Activated CD4-positive, alpha-beta T cell treated with anti-CD3 and anti-CD28 coated beads, Interleukin-2, amount 50 U/mL, for 48 hours (primary cell): ENCODE data around the gene ITPK1.

Source experiments
- DNase-seq, 2 experiments: peaks; one replicate each; pipeline ENCODE4 v3.0.0-alpha.2; 2020

ITPK1 gene

DNA sequence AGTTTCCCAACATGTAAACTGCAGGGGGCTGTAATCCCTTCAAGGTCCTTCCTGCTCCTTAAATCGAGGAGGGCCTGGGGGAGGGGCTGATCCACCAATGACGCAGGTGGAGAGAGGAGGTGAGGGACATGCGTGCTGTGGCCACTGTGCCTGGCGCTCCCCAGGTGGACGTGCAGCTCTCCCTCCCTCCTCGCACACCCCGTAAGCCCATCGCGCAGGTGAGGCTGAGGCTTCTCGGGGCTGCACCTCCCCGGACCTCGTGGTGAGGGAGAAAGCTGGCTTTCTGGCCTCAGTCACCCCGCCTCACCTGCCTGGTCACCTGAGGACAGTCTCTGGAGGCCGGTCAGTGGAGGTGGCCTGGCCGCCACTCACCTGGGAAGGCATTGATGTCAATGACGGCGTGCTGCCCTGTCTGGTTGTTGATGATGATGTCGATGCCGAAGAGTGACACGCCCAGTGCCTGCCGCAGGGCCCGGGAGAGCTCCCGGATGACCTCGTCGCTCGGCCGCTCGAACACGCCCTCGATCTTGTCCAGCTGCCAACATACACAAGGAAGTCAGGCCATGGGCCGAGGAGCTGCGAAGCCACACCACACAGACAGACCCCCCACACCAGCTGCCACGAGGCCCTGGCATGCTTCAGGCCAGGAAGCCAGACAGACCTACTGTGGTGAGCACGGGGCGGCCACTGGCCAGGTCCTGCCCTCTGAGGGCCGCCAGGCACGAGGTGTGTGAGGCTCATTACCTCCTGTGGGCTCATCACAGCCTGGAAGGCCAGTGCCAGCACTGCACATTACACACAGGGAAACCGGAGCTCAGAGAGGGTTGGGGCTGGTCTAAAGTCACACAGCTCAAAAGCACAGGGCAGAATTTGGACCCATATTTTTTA lies 169.5 kb downstream of the ITPK1 start:
- no peak for DNase-seq

DNA sequence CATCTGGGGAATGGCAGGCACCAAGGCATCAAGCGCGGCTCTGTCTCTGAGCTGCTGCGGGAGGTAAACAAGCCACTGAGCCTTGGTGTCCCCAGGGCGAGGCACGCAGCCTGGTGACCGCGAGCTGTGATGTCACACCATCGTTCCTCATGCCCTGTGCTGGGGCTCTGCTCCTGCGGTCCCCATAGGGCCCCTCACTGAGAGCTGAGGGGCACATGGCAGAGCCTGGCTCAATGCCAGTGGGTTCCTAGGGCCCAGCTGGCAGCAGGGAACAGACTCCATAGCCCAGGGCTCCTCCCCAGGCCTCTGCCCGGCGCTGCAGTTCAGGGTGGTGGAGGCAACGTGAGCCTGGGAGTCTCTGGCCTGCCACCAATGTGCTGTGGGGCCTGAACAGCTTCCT lies 170.2 kb downstream of the ITPK1 start:
- DNase-seq: no peak

DNA sequence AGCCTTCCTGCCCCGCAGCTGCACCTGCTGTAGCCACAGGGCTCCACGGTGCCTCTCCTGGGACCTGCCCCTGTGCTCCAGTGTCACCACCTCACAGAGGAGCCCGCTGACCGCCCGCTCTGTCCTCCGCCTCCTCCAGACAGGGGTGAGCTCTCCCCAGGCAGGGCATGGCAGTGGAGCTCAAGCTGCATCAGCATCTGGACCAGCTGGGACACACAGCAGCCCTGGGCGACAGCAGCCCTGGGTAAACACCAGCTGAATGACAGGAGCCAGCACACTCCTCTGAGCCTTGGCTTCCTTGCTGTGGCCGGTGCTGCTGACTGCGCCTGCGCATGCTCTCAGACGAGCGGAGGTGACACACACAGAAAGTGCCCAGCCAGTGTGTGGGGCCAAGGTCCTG lies 170.7 kb downstream of the ITPK1 start:
- DNase-seq: no peak

DNA sequence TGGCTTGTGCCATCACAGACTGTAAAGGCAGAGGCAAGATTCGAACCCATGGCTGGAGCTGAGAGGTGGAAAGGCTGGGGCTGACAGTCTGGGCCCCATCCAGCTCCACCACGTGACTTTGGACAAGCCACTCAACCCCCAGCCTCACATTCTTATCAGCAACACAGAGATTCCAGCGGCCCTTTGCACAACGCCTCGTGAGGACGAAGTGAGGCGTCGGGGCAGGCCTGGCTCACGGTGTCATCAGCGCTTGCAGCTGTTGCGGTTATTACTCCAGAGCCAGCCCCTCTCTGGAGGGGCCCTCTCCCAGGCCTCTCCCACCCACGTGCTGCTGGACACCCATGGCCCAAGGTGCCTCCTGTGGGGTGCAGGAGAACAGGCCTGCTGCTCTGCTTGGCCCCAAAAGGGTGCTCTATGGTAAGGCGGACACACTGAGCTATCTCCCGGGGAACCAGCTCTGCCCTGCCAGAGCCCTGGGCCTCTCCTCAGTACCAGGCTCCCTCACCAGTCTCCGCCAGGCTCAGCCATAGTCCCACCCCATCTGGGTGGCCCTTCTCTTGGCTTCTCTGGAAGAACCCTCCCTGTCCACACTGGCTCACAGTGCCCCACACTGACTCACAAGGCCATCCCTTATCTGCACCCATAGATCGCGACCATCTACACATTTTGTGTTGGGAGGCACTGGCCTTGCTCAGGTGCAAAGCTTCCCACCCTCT lies 171.7 kb downstream of the ITPK1 start:
- no peak for DNase-seq

DNA sequence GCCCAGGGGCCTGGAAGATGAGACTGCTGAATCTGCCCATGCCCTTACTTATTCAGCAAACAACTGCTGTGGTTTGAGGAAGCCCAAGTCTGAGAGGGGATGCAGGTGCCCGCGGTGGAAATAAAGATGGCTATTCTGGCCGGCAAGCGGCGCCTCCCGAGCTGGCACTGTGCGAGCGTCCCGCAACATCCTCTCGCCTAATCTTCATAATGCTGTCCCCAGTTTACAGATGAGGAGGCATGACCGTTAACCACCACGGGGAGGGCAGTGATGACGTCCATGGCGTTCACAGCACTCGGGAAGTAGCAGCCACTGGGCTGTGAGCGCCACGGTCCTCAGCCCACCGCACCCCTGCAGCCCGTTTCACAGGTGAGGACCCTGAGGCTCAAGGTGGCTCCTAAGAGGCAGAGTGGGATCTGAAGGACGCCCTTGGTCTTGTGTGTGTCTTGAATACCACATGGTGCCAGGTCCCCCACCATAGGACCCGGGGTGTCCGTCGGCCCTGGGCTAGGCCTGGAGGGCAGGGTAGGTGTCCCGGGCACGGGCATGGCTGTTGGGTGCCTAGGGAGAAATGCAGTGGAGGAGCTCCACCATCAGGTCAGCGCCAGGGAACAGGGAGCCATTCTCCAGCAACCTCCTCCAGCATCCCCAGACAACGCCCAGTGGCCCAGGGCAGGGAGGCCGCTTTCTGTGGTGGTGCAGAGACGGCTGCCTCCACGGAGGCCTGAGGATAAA lies 172.6 kb downstream of the ITPK1 start:
- no peak for DNase-seq

DNA sequence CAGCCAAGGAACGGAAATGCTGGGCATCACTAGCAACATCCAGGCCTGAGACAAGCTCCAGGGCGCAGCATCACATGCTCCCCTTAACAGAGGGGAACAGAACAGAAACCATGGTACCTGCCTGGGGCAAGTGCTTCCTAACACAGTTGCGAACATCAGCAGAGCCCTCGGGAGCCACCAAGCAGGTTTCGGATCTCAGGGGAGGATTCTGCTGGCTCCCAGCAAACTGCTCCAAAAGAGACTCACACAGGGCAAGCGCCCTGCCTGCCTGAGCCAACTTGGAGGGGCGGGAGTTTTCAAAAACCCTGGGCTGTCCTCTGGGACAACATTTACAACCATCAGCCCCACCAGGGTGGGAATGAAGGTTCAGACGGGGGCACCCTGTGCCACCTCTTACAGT lies 173.1 kb downstream of the ITPK1 start:
- DNase-seq: no peak

DNA sequence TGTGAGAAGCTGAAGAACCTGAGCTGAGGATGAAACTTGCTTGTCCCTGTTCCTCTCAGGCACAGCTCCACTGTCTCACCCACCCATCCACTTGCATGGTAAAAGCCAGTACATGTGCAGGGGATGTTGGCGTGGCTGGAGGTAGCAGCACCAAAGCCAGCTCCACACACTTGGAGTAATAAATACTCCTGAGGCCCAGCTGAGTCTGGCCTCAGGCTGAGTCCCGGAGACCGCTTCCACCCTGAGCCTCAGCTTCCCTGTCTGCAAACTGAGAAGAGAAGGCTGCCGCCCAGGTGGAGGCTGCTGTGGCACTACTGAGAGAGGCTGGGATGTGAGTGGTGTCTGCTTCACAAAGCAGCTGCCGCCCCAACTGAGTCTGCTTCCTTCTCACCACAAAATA lies 173.6 kb downstream of the ITPK1 start:
- DNase-seq: no peak

DNA sequence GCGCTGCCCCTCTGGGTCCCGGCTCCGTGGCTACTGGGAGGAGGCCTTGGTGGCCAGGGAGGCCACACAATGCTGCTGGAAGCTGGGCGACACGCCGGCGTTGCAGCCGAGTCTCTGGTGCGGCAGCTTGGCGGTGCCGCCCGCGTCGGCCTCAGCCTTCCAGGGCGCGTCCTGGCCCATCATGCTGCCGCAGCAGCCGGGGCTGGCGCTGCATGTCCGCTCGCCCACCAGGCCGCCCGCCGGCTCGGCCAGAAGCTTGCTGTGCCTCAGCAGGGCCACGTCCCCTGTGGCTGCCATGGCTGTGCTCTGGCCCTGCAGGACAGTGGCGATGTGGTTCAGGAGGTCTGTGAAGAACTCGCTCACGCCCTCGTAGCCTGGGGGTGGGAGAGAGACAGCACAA lies 174.2 kb downstream of the ITPK1 start:
- DNase-seq: no peak

DNA sequence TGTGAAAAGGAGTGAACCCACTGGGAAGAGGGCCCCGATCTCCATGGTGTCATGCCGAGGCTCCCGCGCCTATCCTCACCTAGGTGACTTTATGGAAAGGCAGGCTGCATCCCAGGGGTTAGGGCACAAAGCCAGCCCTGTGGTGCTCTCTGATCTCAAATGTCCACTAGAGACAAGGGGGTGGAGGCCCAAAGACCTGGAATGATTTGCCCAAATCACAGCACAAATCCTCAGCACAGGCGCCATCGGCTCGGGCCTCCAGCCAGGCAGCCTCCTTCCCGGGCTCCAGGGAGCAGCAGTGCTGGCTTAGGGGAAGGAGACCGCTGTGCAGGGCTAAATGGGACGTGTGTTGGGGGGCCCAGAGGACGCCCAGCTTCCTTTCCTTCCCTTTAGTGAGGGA lies 175.2 kb downstream of the ITPK1 start:
- no peak for DNase-seq

DNA sequence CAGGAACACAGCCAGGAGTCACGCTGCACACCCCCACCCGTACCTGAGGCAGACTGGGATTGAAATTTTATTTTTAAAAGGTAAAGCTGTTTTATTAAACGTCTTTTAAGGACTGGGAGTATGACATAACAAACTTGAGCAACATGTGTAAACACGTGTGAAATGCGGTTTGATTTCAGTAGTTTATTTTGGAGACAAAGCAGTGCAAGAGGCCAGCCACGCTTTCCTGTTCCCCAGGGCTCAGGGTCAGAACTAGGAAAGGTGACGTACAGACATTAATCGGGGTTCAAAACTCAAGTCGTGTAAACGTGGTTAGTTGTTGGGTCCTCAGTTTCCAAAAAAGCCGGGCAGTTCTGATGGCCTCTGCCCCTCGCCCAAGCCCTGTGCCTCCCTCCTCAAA lies 176.0 kb downstream of the ITPK1 start:
- DNase-seq: no peak

DNA sequence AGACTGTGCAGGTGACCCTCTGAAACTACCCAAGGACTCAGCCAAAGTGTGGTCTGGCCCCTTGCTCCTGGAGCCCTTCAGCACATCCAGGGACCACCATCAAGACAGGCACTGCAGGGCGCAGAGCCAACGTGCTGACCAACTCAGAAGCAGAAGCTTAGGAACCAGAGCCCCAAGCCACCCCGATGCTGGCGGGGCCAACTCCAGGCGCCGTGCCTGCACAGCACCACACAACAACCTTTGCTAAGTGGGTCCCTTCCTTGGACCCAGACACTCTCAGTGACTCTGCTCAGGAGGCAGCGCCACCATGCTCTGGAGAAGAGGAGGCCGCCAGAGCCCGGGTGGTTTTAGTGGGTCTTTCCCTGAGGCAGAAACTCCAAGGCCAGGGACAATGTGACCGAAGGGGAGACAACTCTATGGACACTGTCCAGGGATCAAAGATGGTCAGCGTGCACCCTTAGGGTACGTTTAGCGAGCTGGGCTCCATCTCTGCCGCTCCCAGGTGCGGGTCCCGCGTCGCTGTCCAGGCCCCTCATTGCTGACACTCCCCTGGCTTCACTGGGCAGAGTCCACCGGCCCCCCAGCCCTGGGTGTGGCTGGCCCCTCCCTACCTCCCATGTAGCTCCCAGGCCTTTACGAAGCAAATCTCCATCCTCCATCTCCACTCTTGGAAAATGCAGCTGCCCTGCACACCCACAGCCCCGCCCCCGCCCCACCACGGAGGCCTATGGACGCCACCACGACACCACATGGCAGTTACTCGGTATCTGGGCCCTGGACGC lies 176.6 kb downstream of the ITPK1 start:
- DNase-seq: no peak

DNA sequence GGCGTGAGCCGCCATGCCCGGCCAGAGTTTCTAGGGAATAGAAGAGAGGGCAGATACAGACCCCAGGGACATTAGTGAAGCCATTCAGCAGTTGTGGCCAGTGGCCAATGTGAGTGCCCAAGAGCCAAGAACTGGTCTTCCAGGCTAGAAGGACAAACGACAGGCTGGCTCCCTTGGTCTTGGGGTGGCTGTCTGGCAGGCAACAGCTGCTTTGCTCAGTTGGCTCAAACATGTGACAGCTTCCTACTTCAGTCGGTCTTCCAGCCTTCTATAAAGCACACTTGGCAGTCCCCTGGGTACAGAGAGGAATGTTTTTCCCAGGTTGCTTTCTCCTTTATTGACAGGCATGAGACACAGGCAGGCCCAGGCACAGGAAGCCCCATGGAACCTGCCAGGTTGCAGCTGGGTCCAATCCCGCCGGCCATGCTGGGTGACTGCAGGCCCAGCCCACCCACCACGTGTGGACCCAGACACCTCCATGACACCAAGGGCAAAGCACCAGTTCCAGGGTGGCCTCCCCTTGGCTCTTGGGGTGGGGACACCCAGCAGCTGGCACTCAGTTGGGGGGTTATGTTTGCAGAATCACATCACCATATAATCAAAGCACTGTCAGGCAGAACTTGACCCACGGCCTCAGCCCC lies 177.4 kb downstream of the ITPK1 start:
- no peak for DNase-seq

DNA sequence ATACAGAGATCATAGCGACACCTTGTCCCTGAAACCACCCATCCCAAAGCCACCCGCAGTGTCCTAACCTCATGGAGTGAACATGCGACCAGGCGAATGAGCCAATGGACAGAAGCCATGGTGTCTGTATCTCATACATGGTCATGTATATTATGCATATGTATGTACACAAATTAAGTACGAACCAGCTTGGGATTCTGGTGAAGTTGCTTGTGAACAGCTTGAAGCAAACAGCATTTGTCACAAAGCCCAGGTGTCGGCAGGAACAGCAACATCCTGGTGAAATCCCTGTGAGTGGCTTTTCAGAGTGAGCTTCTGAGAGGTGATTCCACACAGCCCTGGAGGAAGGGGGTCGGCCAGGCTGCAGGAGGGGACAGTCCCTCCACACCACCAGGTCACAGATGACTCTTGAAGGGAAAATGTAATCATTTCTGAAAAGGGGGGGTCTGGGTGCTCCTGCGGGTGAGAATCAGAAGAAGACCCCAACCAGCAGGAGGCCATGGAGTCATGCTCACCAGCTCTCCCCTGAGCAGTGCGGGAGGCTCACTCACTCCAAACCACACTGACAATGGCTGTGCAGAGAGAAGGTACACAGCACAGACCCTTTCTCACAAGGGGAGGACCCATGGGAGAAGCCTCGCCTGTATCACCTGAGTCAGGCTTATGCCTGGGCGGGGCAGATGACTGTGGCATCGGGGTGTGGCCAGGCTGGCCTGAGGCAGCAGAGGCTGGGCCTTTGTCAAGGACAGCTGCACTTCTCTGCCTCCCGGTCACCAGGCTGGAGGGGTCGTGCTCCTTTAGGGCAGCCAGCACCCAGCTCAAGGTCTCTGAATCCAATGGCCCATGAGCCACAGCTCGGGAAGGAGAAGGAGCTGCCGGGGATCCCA lies 178.4 kb downstream of the ITPK1 start:
- DNase-seq: peak in 1 of 2 experiments; percentile 4

DNA sequence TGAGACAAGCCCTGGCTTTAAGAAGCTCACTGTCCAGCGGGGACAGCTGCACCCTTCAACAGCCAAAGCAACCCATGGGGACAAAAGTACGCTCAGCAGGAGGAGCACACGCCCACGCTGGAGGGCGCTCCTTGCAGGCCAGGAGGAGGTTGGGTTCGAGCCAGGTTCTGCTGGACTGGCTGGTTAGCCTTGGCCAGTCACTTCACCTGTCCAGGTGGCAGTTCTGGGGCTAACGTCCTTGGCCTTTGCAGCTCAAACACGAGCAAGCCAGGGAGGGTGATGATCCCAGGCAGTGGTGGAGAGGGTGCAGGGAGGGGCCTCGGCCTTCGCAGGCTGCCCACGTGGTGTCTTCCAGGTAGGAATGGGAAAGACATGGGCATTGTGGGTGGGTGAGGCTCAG lies 179.6 kb downstream of the ITPK1 start:
- DNase-seq: no peak

DNA sequence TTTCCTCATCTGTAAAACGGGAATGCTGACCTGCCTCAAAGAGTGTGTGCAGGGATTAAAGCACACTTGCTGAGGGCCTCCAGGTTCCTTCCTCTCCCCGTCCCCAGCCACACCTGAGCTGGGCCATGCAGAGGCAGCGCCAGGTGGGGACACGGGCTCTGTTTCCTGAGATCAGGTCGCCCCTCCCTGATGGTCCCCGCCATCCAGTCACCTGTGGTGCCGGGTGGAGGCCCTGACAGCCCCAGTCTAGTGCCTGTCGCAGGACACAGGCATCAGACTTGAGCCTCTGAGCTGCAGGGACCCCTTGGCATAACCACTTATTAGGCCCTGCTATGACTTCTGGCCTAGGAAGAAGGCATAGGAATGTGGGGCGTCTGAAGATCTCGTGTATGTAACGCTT lies 180.3 kb downstream of the ITPK1 start:
- DNase-seq: no peak

DNA sequence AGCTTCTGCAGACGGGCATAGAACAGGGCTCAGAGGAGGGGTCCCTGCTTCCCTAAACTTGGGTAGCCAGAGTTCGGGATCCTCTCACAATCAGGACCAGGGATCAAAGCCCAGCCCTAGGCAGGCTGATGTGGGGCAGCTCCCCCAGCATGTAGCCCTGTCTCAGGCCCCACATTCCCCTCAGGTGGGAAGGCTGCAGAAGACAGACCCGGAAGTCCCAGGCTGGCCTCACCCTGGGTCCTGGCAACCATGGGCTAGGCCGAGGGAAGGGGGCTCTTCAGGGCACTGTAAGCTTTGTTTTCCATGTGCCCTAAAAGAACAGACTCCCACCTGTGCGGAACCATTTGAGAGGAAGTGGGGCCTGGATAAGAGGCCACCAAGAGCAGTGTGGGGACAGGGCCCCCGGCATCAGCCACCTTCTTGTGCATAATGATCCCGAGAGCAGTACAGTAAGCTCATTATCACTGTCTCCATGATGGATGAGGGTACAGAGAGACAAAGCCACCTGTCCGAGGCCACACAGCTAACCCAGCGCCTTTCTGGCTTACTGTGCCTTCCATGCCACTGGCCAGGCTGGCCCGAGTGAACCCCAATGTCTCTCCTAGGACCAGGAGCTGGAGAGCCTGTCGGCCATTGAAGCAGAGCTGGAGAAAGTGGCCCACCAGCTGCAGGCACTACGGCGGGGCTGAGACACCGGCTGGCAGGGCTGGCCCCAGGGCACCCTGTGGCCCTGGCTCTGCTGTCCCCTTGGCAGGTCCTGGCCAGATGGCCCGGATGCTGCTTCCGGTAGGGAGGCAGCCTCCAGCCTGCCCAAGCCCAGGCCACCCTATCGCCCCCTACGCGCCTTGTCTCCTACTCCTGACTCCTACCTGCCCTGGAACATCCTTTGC lies 181.3 kb downstream of the ITPK1 start:
- DNase-seq: no peak

DNA sequence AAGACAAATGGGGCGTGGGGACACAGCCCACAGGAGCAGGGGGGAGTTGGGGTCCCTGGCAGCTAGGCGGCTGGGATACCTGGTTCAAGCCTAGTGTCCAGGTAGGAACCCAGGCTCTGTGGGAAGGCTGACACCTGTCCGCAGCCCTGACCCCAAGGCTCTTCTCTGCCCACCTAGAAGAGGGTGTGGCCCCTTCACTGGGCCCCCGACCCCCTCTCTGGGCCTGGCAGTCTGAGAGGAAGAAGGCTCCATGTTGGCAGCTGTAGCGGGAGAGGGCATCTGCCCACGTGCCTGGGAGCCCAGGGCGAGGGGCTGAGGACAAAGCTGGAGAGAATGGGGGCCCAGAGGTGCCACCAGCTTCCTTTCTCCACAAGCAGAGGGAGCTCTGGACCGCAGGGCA lies 182.2 kb downstream of the ITPK1 start:
- DNase-seq: no peak

DNA sequence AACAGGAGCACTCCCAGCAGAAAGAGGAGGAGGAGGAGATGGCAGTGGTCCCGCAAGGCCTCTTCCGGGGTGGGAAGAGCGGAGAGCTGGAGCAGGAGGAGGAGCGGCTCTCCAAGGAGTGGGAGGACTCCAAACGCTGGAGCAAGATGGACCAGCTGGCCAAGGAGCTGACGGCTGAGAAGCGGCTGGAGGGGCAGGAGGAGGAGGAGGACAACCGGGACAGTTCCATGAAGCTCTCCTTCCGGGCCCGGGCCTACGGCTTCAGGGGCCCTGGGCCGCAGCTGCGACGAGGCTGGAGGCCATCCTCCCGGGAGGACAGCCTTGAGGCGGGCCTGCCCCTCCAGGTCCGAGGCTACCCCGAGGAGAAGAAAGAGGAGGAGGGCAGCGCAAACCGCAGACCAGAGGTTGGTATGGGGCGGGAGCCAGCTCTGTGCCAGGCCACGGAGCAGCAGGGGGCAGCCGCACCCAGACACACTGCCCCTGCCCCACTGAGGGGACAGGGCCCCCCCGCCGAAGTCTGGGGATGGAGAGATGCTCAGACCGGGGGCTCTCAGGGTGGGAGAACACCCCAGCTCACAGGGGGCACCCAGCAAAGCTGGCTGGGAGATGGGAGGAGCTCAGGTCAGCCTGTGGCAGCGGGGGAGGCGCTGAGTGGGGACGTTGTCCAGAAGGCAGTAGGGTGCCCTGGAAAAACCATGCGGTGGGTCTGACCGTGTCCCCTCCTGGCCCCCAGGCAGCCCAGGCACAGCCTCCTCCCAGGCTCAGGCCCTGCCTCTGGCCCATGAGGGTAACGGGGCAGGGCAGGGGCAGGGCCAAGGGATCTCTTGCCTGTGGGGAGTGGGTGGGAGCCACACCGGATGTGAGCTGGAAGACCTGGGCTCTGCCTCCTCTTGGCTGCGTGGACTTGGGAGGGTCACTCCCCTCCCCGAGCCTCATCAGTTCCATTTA lies 183.0 kb downstream of the ITPK1 start:
- DNase-seq: no peak
